Gastroesophageal sphincter (tissue), 3 donors: Measurements from ENCODE around the gene HS2ST1.

Experiments used
- POLR2A ChIP-seq, 2 donors: fragments of 450-650 bp; IDR thresholded peaks; one replicate each; pipeline ENCODE4 v1.6.1; 2017; ENCODE audit warnings: antibody characterized with exemption in 2 of 2, mild to moderate bottlenecking in 2 of 2, moderate library complexity in 1 of 2
- POLR2AphosphoS5 ChIP-seq: sonication (generic); formaldehyde crosslinking; IDR thresholded peaks from one replicate; pipeline ENCODE4 v1.6.1; 2017; ENCODE audit warnings: antibody characterized with exemption
- TF ChIP-seq, protein P1 (sequence below), 4 experiments: fragments of 200-600 bp in 2 of 4; fragments of 450-650 bp in 2 of 4; sonication (generic) in 1 of 4; IDR thresholded peaks; one replicate each; pipeline ENCODE4 v1.5.1; 2017 to 2019; ENCODE audit warnings: antibody characterized with exemption in 4 of 4, mild to moderate bottlenecking in 2 of 4, moderate library complexity in 2 of 4

DNA sequence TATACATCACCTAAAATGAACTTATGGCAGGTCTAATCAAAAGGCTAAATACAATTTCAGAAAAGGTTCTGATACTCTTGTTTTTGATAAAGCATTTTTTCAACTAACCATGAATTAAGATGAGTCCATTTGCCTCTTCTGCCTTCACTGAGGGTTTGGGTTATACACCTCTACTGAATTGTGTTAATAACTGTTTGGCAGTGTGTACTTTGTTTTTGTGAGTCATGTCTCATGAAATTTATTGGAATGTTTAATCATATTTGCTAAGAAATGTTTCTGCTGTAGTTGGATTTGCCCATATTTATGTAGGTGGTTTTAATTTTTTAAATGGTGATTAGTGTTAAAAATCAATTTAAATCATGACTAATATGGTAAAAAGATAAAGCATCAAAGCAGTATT, 190.5 kb downstream of the HS2ST1 start:
- TF ChIP-seq, protein P1, sequence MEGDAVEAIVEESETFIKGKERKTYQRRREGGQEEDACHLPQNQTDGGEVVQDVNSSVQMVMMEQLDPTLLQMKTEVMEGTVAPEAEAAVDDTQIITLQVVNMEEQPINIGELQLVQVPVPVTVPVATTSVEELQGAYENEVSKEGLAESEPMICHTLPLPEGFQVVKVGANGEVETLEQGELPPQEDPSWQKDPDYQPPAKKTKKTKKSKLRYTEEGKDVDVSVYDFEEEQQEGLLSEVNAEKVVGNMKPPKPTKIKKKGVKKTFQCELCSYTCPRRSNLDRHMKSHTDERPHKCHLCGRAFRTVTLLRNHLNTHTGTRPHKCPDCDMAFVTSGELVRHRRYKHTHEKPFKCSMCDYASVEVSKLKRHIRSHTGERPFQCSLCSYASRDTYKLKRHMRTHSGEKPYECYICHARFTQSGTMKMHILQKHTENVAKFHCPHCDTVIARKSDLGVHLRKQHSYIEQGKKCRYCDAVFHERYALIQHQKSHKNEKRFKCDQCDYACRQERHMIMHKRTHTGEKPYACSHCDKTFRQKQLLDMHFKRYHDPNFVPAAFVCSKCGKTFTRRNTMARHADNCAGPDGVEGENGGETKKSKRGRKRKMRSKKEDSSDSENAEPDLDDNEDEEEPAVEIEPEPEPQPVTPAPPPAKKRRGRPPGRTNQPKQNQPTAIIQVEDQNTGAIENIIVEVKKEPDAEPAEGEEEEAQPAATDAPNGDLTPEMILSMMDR (IDR thresholded peaks at IDR 0.05), result no peak
- TF ChIP-seq POLR2A (IDR thresholded peaks at IDR 0.05) (no peak), POLR2AphosphoS5 (no peak)
